ENCODE measurements around the gene C16orf96.

The C16orf96 gene

DNA sequence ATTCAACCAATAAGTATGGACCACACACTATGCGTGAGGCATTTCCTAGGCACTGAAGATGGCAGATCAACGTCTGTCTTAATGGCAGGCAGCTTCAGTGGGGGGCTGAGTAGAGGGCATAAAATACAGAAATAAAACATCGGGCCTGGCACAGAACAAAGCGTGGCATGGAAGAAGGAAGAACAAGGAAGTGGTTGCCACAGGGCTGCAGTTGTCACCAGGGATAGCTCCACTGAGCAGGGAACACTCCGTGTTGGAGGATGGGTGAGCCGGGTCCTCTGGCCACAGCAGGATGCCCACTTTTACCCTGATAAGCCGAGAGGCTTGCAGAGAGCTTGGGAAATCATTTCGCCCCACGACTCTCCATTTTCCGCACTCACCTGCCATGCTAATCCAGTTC lies 23.9 kb upstream of the C16orf96 start:
- no peak for DNase-seq (ENCODE audit: low spot score in 2 of 2)
- no peak overlapping the region for H3K4me3 Mint-ChIP-seq
- H3K9me3 Mint-ChIP-seq, result no peaks in the 10 kb centered on the region
- peaks cover 7% of the 10 kb centered on the region for H3K36me3 Mint-ChIP-seq (ENCODE audit: insufficient read depth)
- H3K27me3 Mint-ChIP-seq, result no peaks in the 10 kb centered on the region
- H3K27ac Mint-ChIP-seq (ENCODE audit: low read depth), result no peak overlapping the region
- H3K4me1 Mint-ChIP-seq, result peaks cover 34% of the 10 kb centered on the region
- ATAC-seq (replicated peaks; ENCODE audit: extremely low read depth, poor library complexity, severe bottlenecking), result no peak

DNA sequence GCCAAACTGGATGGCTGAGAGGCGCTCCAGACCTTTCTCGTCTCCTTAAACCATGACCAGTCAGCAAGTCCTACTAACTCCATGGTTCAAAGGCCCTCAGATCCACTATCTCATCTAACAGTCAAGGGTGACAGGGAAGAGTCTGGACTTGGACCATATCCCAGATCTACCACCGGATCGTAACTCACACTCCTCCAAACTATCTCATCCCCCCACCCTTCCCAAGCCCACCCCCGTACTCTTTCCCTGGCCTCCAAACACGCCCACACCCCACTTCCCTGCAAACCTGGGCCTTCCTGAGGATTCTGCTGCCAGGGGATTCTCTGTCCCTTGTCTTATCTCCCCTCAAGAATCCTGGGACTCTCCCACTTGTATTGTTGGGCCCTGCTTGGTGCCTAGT lies 22.6 kb upstream of the C16orf96 start:
- Mint-ChIP-seq H3K27me3 (no peaks in the 10 kb centered on the region), H3K4me1 (peaks cover 37% of the 10 kb centered on the region), H3K4me3 (no peak overlapping the region), H3K9me3 (no peaks in the 10 kb centered on the region), H3K27ac (ENCODE audit: low read depth) (peak overlapping the region; percentile 86), H3K36me3 (ENCODE audit: insufficient read depth) (peaks cover 11% of the 10 kb centered on the region)
- DNase-seq (ENCODE audit: low spot score in 2 of 2), result no peak
- no peak for ATAC-seq (replicated peaks; ENCODE audit: extremely low read depth, poor library complexity, severe bottlenecking)

DNA sequence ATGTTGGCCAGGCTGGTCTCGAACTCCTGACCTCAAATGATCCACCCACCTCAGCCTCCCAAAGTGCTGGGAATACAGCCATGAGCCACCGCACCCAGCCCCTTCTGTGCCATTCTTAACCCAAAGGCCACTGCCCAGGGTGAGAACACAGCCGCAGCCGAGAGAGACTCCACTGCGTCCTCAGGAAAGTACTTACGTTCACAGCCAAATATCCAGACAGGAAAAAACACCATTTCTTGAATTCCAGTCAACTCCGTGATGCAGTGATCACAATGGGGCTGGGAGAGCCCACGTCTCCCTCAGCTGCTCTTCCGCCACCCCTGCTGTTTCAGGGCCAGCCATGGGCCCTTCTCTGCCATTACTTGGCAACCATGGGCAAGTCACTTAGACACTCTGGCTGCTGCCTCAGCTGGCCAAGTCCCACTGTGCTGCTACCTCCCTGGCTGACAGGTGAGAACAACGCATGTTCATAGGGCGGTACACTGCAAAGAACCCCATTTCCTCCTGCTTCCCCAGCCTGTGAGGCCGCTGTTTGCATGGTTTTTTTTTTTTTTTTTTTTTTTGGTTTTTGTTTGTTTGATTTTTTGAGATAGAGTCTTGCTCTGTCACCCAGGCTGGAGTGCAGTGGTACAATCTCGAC lies 21.9 kb upstream of the C16orf96 start:
- Mint-ChIP-seq H3K36me3 (ENCODE audit: insufficient read depth) (peaks cover 16% of the 10 kb centered on the region), H3K27ac (ENCODE audit: low read depth) (peak overlapping the region; percentile 86), H3K27me3 (no peaks in the 10 kb centered on the region), H3K9me3 (no peaks in the 10 kb centered on the region), H3K4me1 (peaks cover 34% of the 10 kb centered on the region), H3K4me3 (no peak overlapping the region)
- ATAC-seq (replicated peaks; ENCODE audit: extremely low read depth, poor library complexity, severe bottlenecking) (no peak), DNase-seq (ENCODE audit: low spot score in 2 of 2) (no peak)

DNA sequence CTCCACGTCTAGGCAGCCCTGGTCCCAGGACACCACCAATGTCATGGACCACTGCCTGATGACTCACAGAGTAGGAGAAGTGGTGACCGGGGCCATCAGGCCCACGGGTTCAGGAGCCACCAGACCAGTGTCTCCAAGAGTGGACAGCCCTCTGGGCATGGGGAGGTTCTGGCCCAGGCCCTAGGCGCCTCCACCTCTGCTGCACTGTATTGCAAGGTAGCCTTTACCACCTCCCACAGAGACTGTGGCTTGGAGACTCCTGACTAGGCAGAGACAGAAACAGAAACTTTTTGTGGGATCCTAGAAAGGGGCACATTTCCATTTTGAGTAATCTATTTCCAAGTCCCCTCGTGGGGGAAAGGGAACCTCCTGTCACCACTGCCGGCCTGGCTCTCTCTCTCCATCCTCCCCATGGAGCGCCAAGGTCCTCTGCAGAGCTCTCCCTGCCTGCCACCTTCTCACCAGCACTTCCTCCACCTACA lies 20.5 kb upstream of the C16orf96 start:
- no peaks in the 10 kb centered on the region for H3K27me3 Mint-ChIP-seq
- peak overlapping the region; percentile 55 for H3K27ac Mint-ChIP-seq (ENCODE audit: low read depth)
- peaks cover 5% of the 10 kb centered on the region for H3K9me3 Mint-ChIP-seq
- ATAC-seq (replicated peaks; ENCODE audit: extremely low read depth, poor library complexity, severe bottlenecking) (no peak), DNase-seq (ENCODE audit: low spot score in 2 of 2) (no peak)
- H3K36me3 Mint-ChIP-seq (ENCODE audit: insufficient read depth), result peaks cover 17% of the 10 kb centered on the region
- no peak overlapping the region for H3K4me3 Mint-ChIP-seq
- peaks cover 31% of the 10 kb centered on the region for H3K4me1 Mint-ChIP-seq

DNA sequence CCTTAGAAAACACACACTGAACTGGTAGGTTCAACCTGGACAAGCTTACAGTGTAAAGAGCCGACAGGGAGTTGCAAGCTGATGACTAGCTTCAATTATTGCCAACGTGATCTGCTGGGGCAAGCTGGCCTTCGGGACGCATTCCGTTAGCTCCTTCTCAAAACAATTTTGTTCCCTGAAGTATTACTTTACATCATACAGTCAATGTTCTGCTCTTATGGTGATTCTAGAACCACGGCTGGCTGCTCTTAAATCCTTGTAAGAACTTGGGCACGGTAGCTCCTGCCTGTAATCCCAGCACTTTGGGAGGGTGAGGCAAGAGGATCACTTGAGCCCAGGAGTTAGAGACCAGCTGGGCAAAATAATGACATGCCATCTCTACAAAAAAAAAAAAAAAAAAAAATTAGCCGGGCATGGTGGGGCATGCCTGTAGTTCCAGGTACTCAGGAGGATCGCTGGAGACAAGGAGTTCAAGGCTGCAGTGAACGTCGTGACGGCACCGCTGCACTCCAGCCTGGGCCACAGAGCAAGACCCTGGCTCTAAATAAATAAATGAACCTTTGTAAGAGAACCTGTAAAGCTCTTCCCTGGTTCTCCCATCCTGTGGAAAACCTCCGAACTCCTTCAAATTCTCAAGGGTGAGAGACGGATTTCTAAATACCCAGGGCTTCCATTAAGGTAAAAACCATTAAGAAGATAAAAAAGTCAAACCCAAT lies 19.6 kb upstream of the C16orf96 start:
- Mint-ChIP-seq H3K4me3 (peak overlapping the region; percentile 75), H3K36me3 (ENCODE audit: insufficient read depth) (peaks cover 17% of the 10 kb centered on the region), H3K27me3 (no peaks in the 10 kb centered on the region), H3K27ac (ENCODE audit: low read depth) (peak overlapping the region; percentile 55), H3K9me3 (peaks cover 5% of the 10 kb centered on the region), H3K4me1 (peaks cover 31% of the 10 kb centered on the region)
- DNase-seq (ENCODE audit: low spot score in 2 of 2) (no peak), ATAC-seq (replicated peaks; ENCODE audit: extremely low read depth, poor library complexity, severe bottlenecking) (no peak)

DNA sequence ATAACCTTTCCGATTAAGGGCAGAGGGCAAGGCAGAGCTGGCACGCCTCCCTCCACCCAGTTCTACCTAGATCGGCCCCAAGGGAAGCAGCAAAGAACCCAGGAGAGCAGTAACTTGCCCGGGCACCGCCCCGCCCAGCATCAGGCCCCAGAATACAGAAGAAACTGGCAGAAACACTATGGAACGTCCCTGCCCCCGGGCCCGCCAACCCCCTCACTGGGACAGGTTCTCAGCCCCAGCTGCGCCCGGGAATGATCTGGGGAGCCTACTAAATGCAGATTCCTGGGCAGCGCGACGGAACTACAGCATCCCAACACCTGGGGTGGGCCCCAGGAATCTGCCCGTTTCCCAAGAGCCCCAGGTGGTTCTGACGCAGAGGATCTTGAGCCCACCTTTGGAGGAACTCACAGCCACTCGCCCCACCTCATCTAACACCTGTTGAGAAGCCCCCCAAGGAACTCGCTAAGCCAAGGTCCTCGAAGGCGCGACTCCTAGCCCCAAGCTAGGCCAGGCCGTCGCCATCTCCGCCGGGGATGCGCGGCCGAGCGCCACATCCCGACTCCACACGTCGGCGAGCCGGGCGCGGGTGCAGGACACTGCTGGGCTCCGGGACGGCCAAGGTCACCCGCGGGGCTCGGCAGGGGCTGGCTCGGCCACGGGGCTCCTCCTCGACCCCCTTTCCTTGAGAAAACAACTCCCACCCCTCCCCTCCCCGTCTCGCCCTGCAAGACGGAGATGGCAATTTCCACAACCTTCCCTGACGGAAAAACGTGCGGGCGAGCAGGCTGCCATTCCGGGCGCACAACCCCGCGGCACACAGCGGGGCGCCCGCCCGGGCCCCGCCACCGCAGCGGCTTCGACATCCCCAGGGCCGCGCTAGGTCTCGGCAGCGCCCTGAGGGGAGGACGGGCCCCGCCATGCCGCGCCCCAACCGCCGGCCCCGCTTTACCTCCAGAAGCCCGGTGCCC lies 18.5 kb upstream of the C16orf96 start:
- H3K9me3 Mint-ChIP-seq, result peaks cover 5% of the 10 kb centered on the region
- no peaks in the 10 kb centered on the region for H3K27me3 Mint-ChIP-seq
- H3K4me1 Mint-ChIP-seq, result peaks cover 31% of the 10 kb centered on the region
- H3K36me3 Mint-ChIP-seq (ENCODE audit: insufficient read depth), result peaks cover 14% of the 10 kb centered on the region
- ATAC-seq (replicated peaks; ENCODE audit: extremely low read depth, poor library complexity, severe bottlenecking) (peak; percentile 69), DNase-seq (ENCODE audit: low spot score in 2 of 2) (no peak)
- peak overlapping the region; percentile 54 for H3K27ac Mint-ChIP-seq (ENCODE audit: low read depth)
- peak overlapping the region; percentile 75 for H3K4me3 Mint-ChIP-seq

DNA sequence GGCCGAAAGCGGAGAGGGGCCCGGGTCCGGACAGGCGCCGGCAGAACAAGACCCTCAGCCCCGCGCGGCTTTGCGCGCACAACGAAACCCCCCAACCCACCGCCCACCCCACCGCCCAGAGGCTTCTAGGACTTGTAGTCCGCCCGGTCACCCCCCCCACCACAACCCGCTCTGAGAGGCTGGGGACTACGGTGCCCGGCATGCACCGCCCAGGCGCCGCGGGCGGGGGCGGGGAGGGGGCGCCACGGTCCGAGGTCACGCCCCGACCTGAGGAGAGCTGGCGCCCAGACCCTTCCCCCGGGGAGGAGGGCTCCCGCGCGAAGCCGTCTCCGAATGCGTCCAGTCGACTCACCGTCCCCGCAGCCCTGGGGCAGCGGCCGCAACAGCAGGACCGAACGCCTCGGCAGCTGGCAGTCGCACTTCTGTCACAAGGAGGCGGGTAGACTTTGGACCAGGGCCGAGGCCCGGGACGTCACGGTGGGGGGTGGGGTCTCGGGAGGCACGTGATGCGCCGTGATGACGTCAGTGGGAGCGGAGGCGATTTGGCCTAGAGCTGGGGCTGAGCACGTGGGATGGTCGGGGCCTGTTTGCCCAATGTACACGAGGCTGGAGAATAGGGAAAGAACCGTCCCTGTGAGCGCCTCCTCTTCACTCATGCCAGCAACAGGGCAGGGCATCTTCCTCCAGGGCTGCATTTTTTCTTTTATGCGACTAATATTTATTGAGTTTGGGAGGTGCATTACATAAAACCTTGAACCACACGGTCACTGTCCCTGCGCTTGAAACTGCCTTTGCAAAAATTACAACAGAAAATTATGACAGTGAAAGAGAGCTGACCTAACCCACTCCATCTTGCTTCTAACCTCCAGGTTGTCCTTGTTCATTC lies 17.5 kb upstream of the C16orf96 start, which contains the start of gene CDIP1:
CDIP1 (minus strand) TSS at position 424 of the 886 bp plus-strand sequence. CDS start 24,643 bp downstream, outside the sequence.
- Mint-ChIP-seq H3K4me3 (peak within 1 kb of the TSS; percentile 75), H3K4me1 (peaks cover 31% of the 10 kb centered on the region), H3K27ac (ENCODE audit: low read depth) (peak within 1 kb of the TSS; percentile 41), H3K36me3 (ENCODE audit: insufficient read depth) (peaks cover 13% of the 10 kb centered on the region), H3K9me3 (peaks cover 5% of the 10 kb centered on the region), H3K27me3 (no peaks in the 10 kb centered on the region)
- peak; percentile 87 for ATAC-seq (replicated peaks; ENCODE audit: extremely low read depth, poor library complexity, severe bottlenecking)
- DNase-seq (ENCODE audit: low spot score in 2 of 2), result peak; percentile 83 to 86

DNA sequence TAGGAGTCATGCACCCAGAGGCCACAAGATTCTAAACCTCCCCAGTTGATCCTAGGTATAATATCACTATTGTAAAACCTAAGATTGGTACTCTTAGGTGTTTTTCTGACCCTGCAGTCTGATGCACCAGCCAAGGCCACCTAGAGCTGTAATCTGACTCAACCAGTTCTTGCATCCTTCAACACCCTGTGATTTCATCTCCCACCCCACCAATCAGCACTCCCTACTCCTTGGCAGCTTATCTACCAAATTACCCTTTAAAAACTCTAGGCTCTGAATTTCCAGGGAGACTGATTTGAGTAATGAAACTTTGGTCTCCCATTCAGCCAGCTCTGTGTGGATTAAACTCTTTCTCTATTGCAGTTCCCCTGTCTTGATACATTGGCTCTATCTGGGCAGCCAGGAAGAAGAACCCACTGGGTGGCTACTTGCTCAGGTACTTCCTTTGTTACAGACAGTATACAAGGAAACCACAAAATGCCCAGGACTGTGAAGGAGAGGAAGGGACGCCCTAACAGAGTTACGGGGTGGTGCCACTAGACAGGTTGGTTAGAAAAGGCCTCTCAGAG lies 16.3 kb upstream of the C16orf96 start:
- H3K4me1 Mint-ChIP-seq, result peaks cover 23% of the 10 kb centered on the region
- H3K27ac Mint-ChIP-seq (ENCODE audit: low read depth), result no peak overlapping the region
- peaks cover 5% of the 10 kb centered on the region for H3K9me3 Mint-ChIP-seq
- ATAC-seq (replicated peaks; ENCODE audit: extremely low read depth, poor library complexity, severe bottlenecking) (no peak), DNase-seq (ENCODE audit: low spot score in 2 of 2) (no peak)
- no peaks in the 10 kb centered on the region for H3K27me3 Mint-ChIP-seq
- H3K4me3 Mint-ChIP-seq, result peak overlapping the region; percentile 15
- peaks cover 13% of the 10 kb centered on the region for H3K36me3 Mint-ChIP-seq (ENCODE audit: insufficient read depth)

DNA sequence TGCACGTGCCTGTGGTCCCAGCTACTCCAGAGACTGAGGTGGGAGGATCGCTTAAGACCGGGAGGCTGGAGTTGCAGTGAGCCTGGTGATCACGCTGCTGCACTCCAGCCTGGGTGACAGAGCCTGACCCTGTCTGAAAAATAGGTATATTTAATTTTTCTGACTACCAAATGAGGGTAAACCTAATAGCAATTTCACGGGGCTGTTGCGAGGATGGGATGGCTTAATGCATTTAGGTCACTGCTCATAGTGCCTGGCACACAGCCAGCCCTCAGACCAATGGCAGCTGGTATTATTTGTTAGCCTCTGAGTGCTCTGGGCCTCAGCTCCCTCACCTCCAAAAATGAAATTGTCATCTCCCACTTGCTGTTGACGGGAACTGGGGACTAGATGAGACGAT lies 11.7 kb upstream of the C16orf96 start:
- H3K27ac Mint-ChIP-seq (ENCODE audit: low read depth), result no peak overlapping the region
- no peaks in the 10 kb centered on the region for H3K4me1 Mint-ChIP-seq
- no peak for DNase-seq (ENCODE audit: low spot score in 2 of 2)
- peaks cover 2% of the 10 kb centered on the region for H3K36me3 Mint-ChIP-seq (ENCODE audit: insufficient read depth)
- ATAC-seq (replicated peaks; ENCODE audit: extremely low read depth, poor library complexity, severe bottlenecking), result no peak
- H3K4me3 Mint-ChIP-seq, result no peak overlapping the region
- no peaks in the 10 kb centered on the region for H3K27me3 Mint-ChIP-seq
- H3K9me3 Mint-ChIP-seq, result peaks cover 5% of the 10 kb centered on the region

DNA sequence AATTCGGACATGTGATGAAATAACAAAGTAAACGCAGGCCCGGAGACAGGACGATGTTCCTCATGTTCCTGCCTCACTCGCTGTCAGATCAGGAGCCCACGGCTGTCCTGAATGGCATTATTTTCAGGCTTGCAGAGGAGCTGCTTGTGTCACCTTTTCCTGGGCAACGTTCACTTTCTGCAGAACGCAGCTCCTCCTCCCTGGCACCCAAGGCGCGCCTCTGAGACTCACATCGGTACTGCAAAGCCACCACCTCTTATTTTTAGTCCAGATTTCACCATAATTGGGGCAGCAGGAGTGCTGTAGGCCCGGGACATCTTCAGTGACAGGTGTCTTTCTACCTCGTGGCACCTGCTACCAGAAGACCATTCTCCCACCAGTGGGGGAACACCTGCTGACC lies 8.0 kb upstream of the C16orf96 start:
- ATAC-seq (replicated peaks; ENCODE audit: extremely low read depth, poor library complexity, severe bottlenecking) (no peak), DNase-seq (ENCODE audit: low spot score in 2 of 2) (no peak)
- no peak overlapping the region for H3K4me3 Mint-ChIP-seq
- no peaks in the 10 kb centered on the region for H3K27me3 Mint-ChIP-seq
- H3K36me3 Mint-ChIP-seq (ENCODE audit: insufficient read depth), result peaks cover 2% of the 10 kb centered on the region
- H3K27ac Mint-ChIP-seq (ENCODE audit: low read depth), result no peak overlapping the region
- peaks cover 4% of the 10 kb centered on the region for H3K4me1 Mint-ChIP-seq
- H3K9me3 Mint-ChIP-seq, result no peaks in the 10 kb centered on the region

DNA sequence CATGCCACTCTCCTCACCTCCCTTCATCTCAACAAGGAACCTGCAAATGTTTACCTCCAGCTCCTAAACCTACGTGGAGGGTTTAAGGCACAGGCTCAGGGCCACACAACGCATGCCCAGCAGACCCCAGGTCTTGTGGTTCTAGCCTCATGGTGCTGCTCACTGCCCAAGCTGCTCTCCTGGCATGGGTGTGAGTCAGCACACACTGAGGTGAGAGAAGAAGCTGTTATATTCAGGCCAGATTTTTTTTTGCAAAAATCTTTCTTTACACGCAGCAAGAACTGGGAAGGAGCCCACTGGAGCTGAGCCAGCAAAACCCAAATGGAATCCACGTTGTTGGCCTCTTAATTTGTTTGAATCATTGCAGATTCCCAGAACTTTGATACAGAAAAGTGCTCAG lies 5.5 kb upstream of the C16orf96 start:
- no peaks in the 10 kb centered on the region for H3K27me3 Mint-ChIP-seq
- no peak overlapping the region for H3K27ac Mint-ChIP-seq (ENCODE audit: low read depth)
- H3K36me3 Mint-ChIP-seq (ENCODE audit: insufficient read depth), result peaks cover 2% of the 10 kb centered on the region
- ATAC-seq (replicated peaks; ENCODE audit: extremely low read depth, poor library complexity, severe bottlenecking), result no peak
- DNase-seq (ENCODE audit: low spot score in 2 of 2), result no peak
- H3K4me1 Mint-ChIP-seq, result peaks cover 4% of the 10 kb centered on the region
- no peaks in the 10 kb centered on the region for H3K9me3 Mint-ChIP-seq
- H3K4me3 Mint-ChIP-seq, result no peak overlapping the region

All from central memory CD8-positive, alpha-beta T cell (primary cell).